ENCODE data around the gene SND1.

GRCh38 chr7:127886248-127886647 is 234.3 kb downstream of the SND1 start:
- no peak for TF ChIP-seq EZH2 (IDR thresholded peaks at IDR 0.05; ENCODE audit: low read length, unreplicated experiment)
- no peak for TF ChIP-seq CTCF (conservative IDR thresholded peaks at IDR 0.05; ENCODE audit: low read depth, low read length)
- TF ChIP-seq EZH2phosphoT487 (IDR thresholded peaks at IDR 0.05; ENCODE audit: borderline replicate concordance, low read length): no peak

Measured in PC-3 (cell line).